LHCN-M2 (cell line): ENCODE measurements around the gene GATA2. TPM values are rescaled to one million over a fixed set of nuclear protein-coding genes. Genes with fewer than 3 reads are reported as not detected.

Experiments used
- DNase-seq: peaks from one replicate; pipeline ENCODE4 v3.0.0-alpha.2; 2012; ENCODE audit warnings: low read depth
- total RNA-seq: library from RNA; depleted of rRNA; stranded (reverse); fragments of >200 nt; gene quantifications from 2 replicates; pipeline ENCODE4 v1.2.3, GENCODE V29; 2014

GATA2 gene
- total RNA-seq, 1 experiment from 2014 or later: 0.17 TPM

- no peak for DNase-seq
These were observed 4.4 kb downstream of the GATA2 start for GRCh38 chr3:128488636-128488990.

- DNase-seq: peak; percentile 66
These were observed 5.0 kb downstream of the GATA2 start for GRCh38 chr3:128487813-128488635.

- DNase-seq: no peak
These were observed 5.5 kb downstream of the GATA2 start for GRCh38 chr3:128487538-128487812.

GRCh38 chr3:128486681-128487537 lies 6.1 kb downstream of the GATA2 start:
- DNase-seq: no peak

- no peak for DNase-seq
These were observed 6.8 kb downstream of the GATA2 start for GRCh38 chr3:128486205-128486628.

GRCh38 chr3:128485282-128486204 lies 7.5 kb downstream of the GATA2 start:
- no peak for DNase-seq

GRCh38 chr3:128484404-128485281 lies 8.4 kb downstream of the GATA2 start:
- no peak for DNase-seq

- DNase-seq: no peak
These were observed 9.2 kb downstream of the GATA2 start for GRCh38 chr3:128483657-128484403.

GRCh38 chr3:128482666-128483656 lies 10.0 kb downstream of the GATA2 start:
- no peak for DNase-seq

- no peak for DNase-seq
These were observed 10.8 kb downstream of the GATA2 start for GRCh38 chr3:128482175-128482574.

- no peak for DNase-seq
These were observed 11.5 kb downstream of the GATA2 start for GRCh38 chr3:128481438-128481942.

- no peak for DNase-seq
These were observed 12.1 kb downstream of the GATA2 start for GRCh38 chr3:128480717-128481437.

- no peak for DNase-seq
These were observed 12.7 kb downstream of the GATA2 start for GRCh38 chr3:128480278-128480677.

- no peak for DNase-seq
These were observed 13.4 kb downstream of the GATA2 start for GRCh38 chr3:128479558-128480086.

- no peak for DNase-seq
These were observed 14.2 kb downstream of the GATA2 start for GRCh38 chr3:128478576-128479506.

GRCh38 chr3:128476659-128477058 lies 16.3 kb downstream of the GATA2 start:
- no peak for DNase-seq

GRCh38 chr3:128475355-128475754 lies 17.6 kb downstream of the GATA2 start:
- no peak for DNase-seq
